ENCODE data around the gene OR3A2. TPM values are rescaled to one million over a fixed set of nuclear protein-coding genes. Genes with fewer than 3 reads are reported as not detected.
"Not testable (repeated sequence)": the region's sequence is repeated elsewhere in the genome, so short reads cannot be mapped to it uniquely, and the experiment has no call there.

OR3A2 gene
- total RNA-seq, 1 donor from 2014 or later, result 1.6 TPM

DNA sequence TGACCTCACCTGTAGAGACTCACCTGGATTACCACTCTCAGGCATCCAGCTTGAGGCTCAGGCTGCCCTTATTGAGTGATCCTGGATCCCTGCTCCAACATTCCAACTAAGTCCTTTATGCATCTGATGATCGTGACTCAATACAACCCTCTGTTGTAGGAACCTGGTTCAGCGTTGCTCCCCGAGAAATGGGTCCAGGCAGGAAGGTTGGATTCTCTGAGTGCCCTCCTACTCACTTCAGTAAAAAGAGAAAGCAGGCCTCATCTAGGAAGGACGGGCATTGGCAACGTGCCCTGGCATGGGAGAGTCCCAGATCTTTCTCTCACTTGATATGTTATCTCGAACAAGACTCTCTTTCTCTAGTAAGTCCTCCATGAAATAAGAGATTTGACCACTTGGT is 87.8 kb downstream of the OR3A2 start, which contains the start of gene OR3A1:
Gene OR3A1 (minus strand): TSS at position 101 of the 400 bp plus-strand sequence. CDS start 5,778 bp downstream, outside the sequence.
- Histone ChIP-seq H3K27me3 (ENCODE audit: control insufficient read depth in 3 of 3, insufficient read depth in 3 of 3, low read length in 3 of 3) (peaks cover 0 to 4% (median 0%) of the 10 kb centered on the region in 3 donors), H3K9me3 (ENCODE audit: control insufficient read depth in 3 of 3, low read length in 3 of 3) (no peaks in the 10 kb centered on the region), H3K27ac (ENCODE audit: low read depth, low read length) (no peak within 1 kb of the TSS), H3K4me1 (ENCODE audit: control insufficient read depth in 3 of 3, insufficient read depth in 3 of 3, low read length in 3 of 3) (no peaks in the 10 kb centered on the region), H3K4me3 (ENCODE audit: low read length in 3 of 3) (no peak within 1 kb of the TSS), H3K9ac (ENCODE audit: low read depth in 1 of 3, low read length in 3 of 3) (no peak within 1 kb of the TSS), H3K36me3 (ENCODE audit: control insufficient read depth in 3 of 3, insufficient read depth in 3 of 3, low read length in 3 of 3) (no peaks in the 10 kb centered on the region)

DNA sequence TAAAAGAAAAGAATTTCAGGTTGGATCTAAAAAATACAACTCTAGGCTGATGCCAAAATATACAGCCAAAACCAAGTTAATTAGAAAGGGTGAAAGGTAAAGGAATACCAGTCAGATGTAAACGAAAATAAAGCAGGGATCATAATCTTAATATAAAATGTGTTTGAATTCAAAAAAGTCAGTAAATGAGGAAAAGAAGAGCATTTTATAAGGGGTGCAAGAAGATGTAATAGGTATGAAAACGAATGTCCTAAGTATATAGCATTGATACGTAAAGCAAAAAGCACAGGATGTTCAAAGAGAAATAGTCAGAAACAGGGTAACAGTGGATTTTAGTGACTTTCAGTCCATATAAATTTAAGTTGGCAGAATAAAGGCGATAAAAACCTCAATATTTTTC is 90.5 kb downstream of the OR3A2 start:
- no peak overlapping the region for H3K27ac ChIP-seq (ENCODE audit: low read depth, low read length)
- H3K36me3 ChIP-seq (ENCODE audit: control insufficient read depth in 3 of 3, insufficient read depth in 3 of 3, low read length in 3 of 3), result no peaks in the 10 kb centered on the region
- no peak overlapping the region for H3K4me3 ChIP-seq (ENCODE audit: low read length in 3 of 3)
- no peak overlapping the region for H3K9ac ChIP-seq (ENCODE audit: low read depth in 1 of 3, low read length in 3 of 3)
- H3K4me1 ChIP-seq (ENCODE audit: control insufficient read depth in 3 of 3, insufficient read depth in 3 of 3, low read length in 3 of 3), result no peaks in the 10 kb centered on the region
- H3K9me3 ChIP-seq (ENCODE audit: control insufficient read depth in 3 of 3, low read length in 3 of 3), result no peaks in the 10 kb centered on the region
- H3K27me3 ChIP-seq (ENCODE audit: control insufficient read depth in 3 of 3, insufficient read depth in 3 of 3, low read length in 3 of 3), result peaks cover 0 to 4% (median 0%) of the 10 kb centered on the region in 3 donors

DNA sequence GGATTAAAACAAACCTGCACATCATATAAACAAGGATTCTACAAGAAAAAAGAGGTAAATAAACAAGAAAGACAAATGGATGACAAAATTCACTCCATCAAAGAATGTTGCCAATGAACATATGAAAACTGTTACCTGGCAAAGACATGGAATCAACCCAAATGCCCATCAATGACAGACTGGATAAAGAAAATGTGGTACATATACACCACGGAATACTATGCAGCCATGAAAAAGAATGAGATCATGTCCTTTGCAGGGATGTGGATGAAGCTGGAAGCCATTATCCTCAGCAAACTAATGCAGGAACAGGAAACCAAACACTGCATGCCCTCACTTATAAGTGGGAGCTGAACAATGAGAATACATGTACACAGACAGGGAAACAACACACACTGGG is 92.6 kb downstream of the OR3A2 start:
- H3K4me3 ChIP-seq (ENCODE audit: low read length in 3 of 3); H3K27ac ChIP-seq (ENCODE audit: low read depth, low read length); H3K9me3 ChIP-seq (ENCODE audit: control insufficient read depth in 3 of 3, low read length in 3 of 3); H3K4me1 ChIP-seq (ENCODE audit: control insufficient read depth in 3 of 3, insufficient read depth in 3 of 3, low read length in 3 of 3); H3K36me3 ChIP-seq (ENCODE audit: control insufficient read depth in 3 of 3, insufficient read depth in 3 of 3, low read length in 3 of 3); H3K9ac ChIP-seq (ENCODE audit: low read depth in 1 of 3, low read length in 3 of 3); H3K27me3 ChIP-seq (ENCODE audit: control insufficient read depth in 3 of 3, insufficient read depth in 3 of 3, low read length in 3 of 3): not testable (repeated sequence)

DNA sequence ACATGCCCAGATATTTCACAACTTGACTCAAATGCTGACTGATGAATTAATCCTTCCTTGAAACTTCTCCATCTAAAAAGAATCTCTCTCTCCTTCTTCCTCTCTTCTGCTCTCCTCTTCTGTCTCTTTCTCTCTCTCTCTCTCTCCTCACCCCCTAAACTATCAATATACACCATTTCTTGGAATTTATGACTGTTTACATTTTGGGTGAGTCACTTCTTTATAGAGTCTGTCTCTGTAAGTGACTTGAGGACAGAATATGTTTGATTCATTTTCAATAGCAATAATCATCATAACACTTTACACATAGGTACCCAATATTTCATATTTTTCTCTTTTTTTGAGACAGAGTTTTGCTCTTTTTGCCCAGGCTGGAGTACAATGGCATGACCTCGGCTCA is 103.2 kb downstream of the OR3A2 start:
- Histone ChIP-seq H3K36me3 (ENCODE audit: control insufficient read depth in 3 of 3, insufficient read depth in 3 of 3, low read length in 3 of 3) (no peaks in the 10 kb centered on the region), H3K9me3 (ENCODE audit: control insufficient read depth in 3 of 3, low read length in 3 of 3) (no peaks in the 10 kb centered on the region), H3K27me3 (ENCODE audit: control insufficient read depth in 3 of 3, insufficient read depth in 3 of 3, low read length in 3 of 3) (no peaks in the 10 kb centered on the region), H3K9ac (ENCODE audit: low read depth in 1 of 3, low read length in 3 of 3) (no peak overlapping the region), H3K4me3 (ENCODE audit: low read length in 3 of 3) (no peak overlapping the region), H3K27ac (ENCODE audit: low read depth, low read length) (no peak overlapping the region), H3K4me1 (ENCODE audit: control insufficient read depth in 3 of 3, insufficient read depth in 3 of 3, low read length in 3 of 3) (no peaks in the 10 kb centered on the region)

DNA sequence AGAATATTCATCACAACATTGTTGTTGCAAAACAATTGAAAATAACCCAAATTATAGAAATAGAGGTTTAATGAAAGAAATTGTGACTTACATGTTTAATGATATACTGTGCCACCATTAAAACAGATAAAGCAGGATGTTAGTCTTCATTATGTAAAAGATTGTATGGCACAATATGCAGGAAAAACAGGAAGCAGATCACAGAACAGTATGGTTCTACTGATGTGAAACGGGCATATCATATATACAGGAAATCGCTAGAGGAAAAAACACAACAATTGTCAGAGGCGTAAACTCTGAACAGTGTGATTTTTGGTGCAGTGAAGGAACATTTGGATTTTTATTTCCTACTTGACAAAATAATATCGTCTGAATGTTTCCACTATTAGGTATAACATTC is 110.0 kb downstream of the OR3A2 start:
- H3K27me3 ChIP-seq (ENCODE audit: control insufficient read depth in 3 of 3, insufficient read depth in 3 of 3, low read length in 3 of 3), result no peaks in the 10 kb centered on the region
- no peak overlapping the region for H3K4me3 ChIP-seq (ENCODE audit: low read length in 3 of 3)
- no peak overlapping the region for H3K27ac ChIP-seq (ENCODE audit: low read depth, low read length)
- H3K9ac ChIP-seq (ENCODE audit: low read depth in 1 of 3, low read length in 3 of 3), result no peak overlapping the region
- H3K4me1 ChIP-seq (ENCODE audit: control insufficient read depth in 3 of 3, insufficient read depth in 3 of 3, low read length in 3 of 3), result no peaks in the 10 kb centered on the region
- H3K9me3 ChIP-seq (ENCODE audit: control insufficient read depth in 3 of 3, low read length in 3 of 3), result no peaks in the 10 kb centered on the region
- no peaks in the 10 kb centered on the region for H3K36me3 ChIP-seq (ENCODE audit: control insufficient read depth in 3 of 3, insufficient read depth in 3 of 3, low read length in 3 of 3)

DNA sequence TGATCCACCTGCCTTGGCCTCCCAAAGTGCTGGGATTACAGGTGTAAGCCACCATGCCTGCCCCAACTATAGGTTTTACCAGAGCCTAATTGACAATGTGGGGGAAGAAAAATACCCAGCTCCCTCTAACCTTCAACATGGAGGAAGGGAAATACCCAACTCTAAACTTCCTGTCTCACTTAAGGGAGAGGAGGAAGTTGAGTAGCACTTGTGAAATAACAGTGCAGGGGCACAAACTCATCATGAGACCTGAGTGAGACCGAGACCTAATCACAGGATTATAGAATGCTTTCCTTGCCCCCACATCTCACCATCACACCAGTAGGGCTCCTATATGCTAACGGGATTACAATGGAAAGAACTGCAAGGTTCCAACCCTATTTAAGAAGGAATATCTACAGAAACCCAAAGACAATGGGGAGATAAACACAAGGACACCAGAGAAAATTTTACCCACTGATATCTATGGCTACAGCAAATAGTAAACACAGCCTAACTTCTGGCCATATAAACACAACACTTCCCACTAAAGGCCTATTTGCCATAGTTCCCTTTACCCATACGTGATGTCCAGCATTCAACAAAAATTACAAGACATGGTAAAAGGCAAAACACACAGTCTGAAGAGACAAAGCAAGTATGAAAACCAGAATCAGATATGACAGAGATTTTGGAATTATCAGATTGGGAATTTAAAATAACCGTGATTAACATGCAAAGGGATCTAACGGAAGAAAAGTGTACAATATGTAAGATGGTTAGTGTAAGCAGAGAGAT is 114.8 kb downstream of the OR3A2 start:
- Histone ChIP-seq H3K9ac (ENCODE audit: low read depth in 1 of 3, low read length in 3 of 3) (no peak overlapping the region), H3K27me3 (ENCODE audit: control insufficient read depth in 3 of 3, insufficient read depth in 3 of 3, low read length in 3 of 3) (peaks cover 0 to under 1% (median 0%) of the 10 kb centered on the region in 3 donors), H3K36me3 (ENCODE audit: control insufficient read depth in 3 of 3, insufficient read depth in 3 of 3, low read length in 3 of 3) (no peaks in the 10 kb centered on the region), H3K4me3 (ENCODE audit: low read length in 3 of 3) (no peak overlapping the region), H3K27ac (ENCODE audit: low read depth, low read length) (no peak overlapping the region), H3K9me3 (ENCODE audit: control insufficient read depth in 3 of 3, low read length in 3 of 3) (no peaks in the 10 kb centered on the region), H3K4me1 (ENCODE audit: control insufficient read depth in 3 of 3, insufficient read depth in 3 of 3, low read length in 3 of 3) (no peaks in the 10 kb centered on the region)

DNA sequence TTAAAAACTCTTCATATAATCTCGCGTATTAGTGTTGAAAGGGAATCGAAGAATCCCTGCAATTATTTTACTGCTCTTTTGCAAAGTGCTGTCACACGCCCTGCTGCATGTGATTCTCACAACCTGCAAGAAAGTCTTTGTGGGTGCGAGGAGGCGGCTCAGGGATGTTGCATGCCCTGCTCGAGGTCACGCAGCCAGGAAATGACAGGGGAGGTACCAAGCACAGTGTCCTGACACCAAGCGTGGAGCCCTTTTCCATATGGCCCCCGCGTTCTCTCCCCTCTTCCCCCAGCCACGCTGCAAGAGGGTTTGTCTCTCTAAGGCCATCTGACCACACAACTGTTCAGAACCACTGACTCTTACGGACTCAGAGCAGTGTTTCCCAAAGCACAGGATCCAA is 125.5 kb downstream of the OR3A2 start:
- Histone ChIP-seq H3K9me3 (ENCODE audit: control insufficient read depth in 3 of 3, low read length in 3 of 3) (peaks cover 0 to 3% (median 0%) of the 10 kb centered on the region in 3 donors), H3K27ac (ENCODE audit: low read depth, low read length) (no peak overlapping the region), H3K36me3 (ENCODE audit: control insufficient read depth in 3 of 3, insufficient read depth in 3 of 3, low read length in 3 of 3) (no peaks in the 10 kb centered on the region), H3K4me1 (ENCODE audit: control insufficient read depth in 3 of 3, insufficient read depth in 3 of 3, low read length in 3 of 3) (no peaks in the 10 kb centered on the region), H3K9ac (ENCODE audit: low read depth in 1 of 3, low read length in 3 of 3) (no peak overlapping the region), H3K27me3 (ENCODE audit: control insufficient read depth in 3 of 3, insufficient read depth in 3 of 3, low read length in 3 of 3) (no peaks in the 10 kb centered on the region), H3K4me3 (ENCODE audit: low read length in 3 of 3) (no peak overlapping the region)

DNA sequence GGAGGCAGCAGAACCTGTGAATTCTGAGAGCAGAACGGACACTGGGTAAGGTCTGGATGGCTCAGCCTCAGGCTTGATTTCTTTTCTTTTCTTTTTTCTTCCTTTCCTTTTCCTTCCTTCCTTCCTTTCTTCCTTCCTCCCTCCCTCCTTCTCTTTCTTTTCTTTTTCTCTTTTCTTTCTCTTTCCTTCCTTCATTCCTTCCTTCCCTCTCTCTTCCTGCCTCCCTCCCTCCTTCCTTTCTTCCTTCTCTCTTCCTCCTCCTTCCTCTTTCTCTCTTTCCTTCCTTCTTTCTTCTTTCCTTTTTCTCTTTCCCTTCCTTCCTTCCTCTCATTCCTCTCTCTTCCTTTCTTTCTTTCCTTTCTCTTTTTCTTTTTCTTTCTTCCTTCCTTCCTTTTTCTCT is 125.9 kb downstream of the OR3A2 start:
- H3K4me3 ChIP-seq (ENCODE audit: low read length in 3 of 3), result no peak overlapping the region
- H3K9ac ChIP-seq (ENCODE audit: low read depth in 1 of 3, low read length in 3 of 3), result no peak overlapping the region
- H3K36me3 ChIP-seq (ENCODE audit: control insufficient read depth in 3 of 3, insufficient read depth in 3 of 3, low read length in 3 of 3), result no peaks in the 10 kb centered on the region
- no peak overlapping the region for H3K27ac ChIP-seq (ENCODE audit: low read depth, low read length)
- H3K27me3 ChIP-seq (ENCODE audit: control insufficient read depth in 3 of 3, insufficient read depth in 3 of 3, low read length in 3 of 3), result no peaks in the 10 kb centered on the region
- no peaks in the 10 kb centered on the region for H3K4me1 ChIP-seq (ENCODE audit: control insufficient read depth in 3 of 3, insufficient read depth in 3 of 3, low read length in 3 of 3)
- H3K9me3 ChIP-seq (ENCODE audit: control insufficient read depth in 3 of 3, low read length in 3 of 3), result peaks cover 0 to 3% (median 0%) of the 10 kb centered on the region in 3 donors

DNA sequence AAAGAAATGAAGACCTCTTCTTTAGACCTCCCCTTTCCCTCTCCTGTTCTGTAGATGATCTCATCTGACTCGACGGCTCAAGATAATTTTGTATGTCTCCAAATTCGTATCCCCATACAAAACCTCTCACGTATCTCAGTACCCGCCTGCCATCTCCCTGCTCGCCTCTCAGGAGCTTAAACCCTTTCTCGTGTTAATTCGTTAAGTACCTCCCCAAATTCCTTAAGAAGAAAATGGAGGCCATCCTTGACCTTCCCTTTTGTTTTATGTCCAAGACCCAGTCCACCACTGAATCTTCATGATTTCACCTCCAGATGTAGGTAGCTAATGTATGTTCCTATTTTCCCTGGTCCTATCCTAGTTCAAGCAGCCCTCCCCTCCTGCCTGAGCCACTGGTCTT is 129.5 kb downstream of the OR3A2 start:
- H3K27me3 ChIP-seq (ENCODE audit: control insufficient read depth in 3 of 3, insufficient read depth in 3 of 3, low read length in 3 of 3), result no peaks in the 10 kb centered on the region
- H3K4me3 ChIP-seq (ENCODE audit: low read length in 3 of 3), result no peak overlapping the region
- H3K9ac ChIP-seq (ENCODE audit: low read depth in 1 of 3, low read length in 3 of 3), result no peak overlapping the region
- no peaks in the 10 kb centered on the region for H3K36me3 ChIP-seq (ENCODE audit: control insufficient read depth in 3 of 3, insufficient read depth in 3 of 3, low read length in 3 of 3)
- H3K4me1 ChIP-seq (ENCODE audit: control insufficient read depth in 3 of 3, insufficient read depth in 3 of 3, low read length in 3 of 3), result no peaks in the 10 kb centered on the region
- H3K9me3 ChIP-seq (ENCODE audit: control insufficient read depth in 3 of 3, low read length in 3 of 3), result peaks cover 0 to 3% (median 0%) of the 10 kb centered on the region in 3 donors
- H3K27ac ChIP-seq (ENCODE audit: low read depth, low read length), result no peak overlapping the region

DNA sequence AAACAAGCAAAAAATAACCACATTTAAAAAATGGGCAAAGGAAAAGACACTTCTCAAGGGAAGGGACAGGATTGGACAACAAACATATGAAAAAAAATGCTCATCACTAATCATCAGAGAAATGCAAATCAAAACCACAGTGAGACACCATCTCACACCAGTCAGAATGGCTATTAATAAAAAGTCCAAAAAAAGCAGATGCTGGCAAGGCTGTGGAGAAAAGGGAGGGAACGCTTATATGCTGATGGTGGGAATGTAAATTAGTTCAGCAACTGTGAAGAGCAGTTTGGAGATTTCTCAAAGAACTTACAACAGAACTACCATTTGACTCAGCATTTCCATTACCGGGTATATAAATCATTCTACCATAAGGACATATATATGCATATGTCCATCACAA is 137.1 kb downstream of the OR3A2 start:
- not testable (repeated sequence) for H3K9me3 ChIP-seq (ENCODE audit: control insufficient read depth in 3 of 3, low read length in 3 of 3); H3K36me3 ChIP-seq (ENCODE audit: control insufficient read depth in 3 of 3, insufficient read depth in 3 of 3, low read length in 3 of 3); H3K27ac ChIP-seq (ENCODE audit: low read depth, low read length); H3K27me3 ChIP-seq (ENCODE audit: control insufficient read depth in 3 of 3, insufficient read depth in 3 of 3, low read length in 3 of 3); H3K4me1 ChIP-seq (ENCODE audit: control insufficient read depth in 3 of 3, insufficient read depth in 3 of 3, low read length in 3 of 3); H3K9ac ChIP-seq (ENCODE audit: low read depth in 1 of 3, low read length in 3 of 3); H3K4me3 ChIP-seq (ENCODE audit: low read length in 3 of 3)

Measured in skeletal muscle tissue (tissue), 4 donors.